GM23338 (cell line): Measurements from ENCODE around the gene SBK3. TPM values are rescaled to one million over a fixed set of nuclear protein-coding genes. Genes with fewer than 3 reads are reported as not detected.

Source experiments
- ATAC-seq: fragments of 200-7000 bp; cut with Tn5 transposase; 3 replicates; pipeline ENCODE4 v1.9.1; 2020
- DNase-seq: peaks from one replicate; pipeline ENCODE4 v3.0.0-alpha.2; 2015; ENCODE audit warnings: low spot score
- H2AFZ ChIP-seq: fragments of 200-600 bp; sonication (generic); 2 replicates; pipeline ENCODE4 v1.8.0; 2016; ENCODE audit warnings: antibody characterized with exemption, mild to moderate bottlenecking, moderate library complexity
- H3F3A ChIP-seq: fragments of 200-600 bp; sonication (generic); replicated peaks from 2 replicates; pipeline ENCODE4 v1.8.0; 2017; ENCODE audit warnings: antibody characterized with exemption, mixed run types, low read depth
- H3K27ac ChIP-seq: fragments of 200-600 bp; sonication (generic); 2 replicates; pipeline ENCODE4 v1.6.1; 2016; ENCODE audit warnings: low read depth
- H3K27me3 ChIP-seq: fragments of 200-600 bp; sonication (generic); 2 replicates; pipeline ENCODE4 v1.8.0; 2016; ENCODE audit warnings: mild to moderate bottlenecking, mixed run types, moderate library complexity; ENCODE audit not compliant: insufficient read depth
- H3K36me3 ChIP-seq: fragments of 200-600 bp; sonication (generic); 2 replicates; pipeline ENCODE4 v1.8.0; 2016; ENCODE audit warnings: mild to moderate bottlenecking; ENCODE audit not compliant: insufficient read depth
- H3K4me1 ChIP-seq: fragments of 200-600 bp; sonication (generic); 2 replicates; pipeline ENCODE4 v1.8.0; 2016; ENCODE audit warnings: mild to moderate bottlenecking, moderate library complexity; ENCODE audit not compliant: insufficient read depth
- H3K4me2 ChIP-seq: fragments of 200-600 bp; sonication (generic); 2 replicates; pipeline ENCODE4 v1.7.1; 2017; ENCODE audit warnings: mixed run types
- H3K4me3 ChIP-seq: fragments of 200-600 bp; sonication (generic); 2 replicates; pipeline ENCODE4 v1.6.1; 2016; ENCODE audit warnings: mixed run types
- H3K79me2 ChIP-seq: fragments of 200-600 bp; sonication (generic); replicated peaks from 2 replicates; pipeline ENCODE4 v1.8.0; 2017; ENCODE audit warnings: mild to moderate bottlenecking; ENCODE audit not compliant: insufficient read depth
- H3K9me2 ChIP-seq: fragments of 200-600 bp; sonication (generic); 2 replicates; pipeline ENCODE4 v1.8.0; 2017; ENCODE audit not compliant: insufficient read depth
- H4K20me1 ChIP-seq: fragments of 200-600 bp; sonication (generic); replicated peaks from 2 replicates; pipeline ENCODE4 v1.8.0; 2017; ENCODE audit warnings: mild to moderate bottlenecking; ENCODE audit not compliant: insufficient read depth
- H3K27ac Mint-ChIP-seq: 2 replicates; pipeline ENCODE4 v1.8.0; 2020; ENCODE audit warnings: inconsistent platforms, mild to moderate bottlenecking, moderate library complexity, mixed read lengths
- H3K27me3 Mint-ChIP-seq: 3 replicates; pipeline ENCODE4 v1.8.0; 2022; ENCODE audit warnings: low read depth, mild to moderate bottlenecking, moderate library complexity, mixed read lengths, inconsistent platforms; ENCODE audit not compliant: insufficient read depth, poor library complexity
- H3K36me3 Mint-ChIP-seq: 3 replicates; pipeline ENCODE4 v1.8.0; 2021; ENCODE audit warnings: low read depth, mild to moderate bottlenecking, inconsistent platforms, moderate library complexity, mixed read lengths
- H3K4me1 Mint-ChIP-seq: 3 replicates; pipeline ENCODE4 v1.8.0; 2020; ENCODE audit warnings: mild to moderate bottlenecking, inconsistent platforms, mixed read lengths
- H3K4me3 Mint-ChIP-seq: 3 replicates; pipeline ENCODE4 v1.8.0; 2021; ENCODE audit warnings: moderate library complexity, mild to moderate bottlenecking, inconsistent platforms, mixed read lengths
- H3K9me3 Mint-ChIP-seq: 3 replicates; pipeline ENCODE4 v1.8.0; 2020; ENCODE audit warnings: moderate library complexity, mild to moderate bottlenecking, inconsistent platforms, mixed read lengths
- EZH2 ChIP-seq: fragments of 200-600 bp; sonication (generic); IDR thresholded peaks from one replicate; pipeline ENCODE4 v1.8.0; 2017; ENCODE audit warnings: antibody characterized with exemption, mild to moderate bottlenecking, low read depth; ENCODE audit not compliant: unreplicated experiment
- JUNB ChIP-seq: IDR thresholded peaks from one replicate; pipeline ENCODE4 v1.6.1; 2016; ENCODE audit warnings: antibody characterized with exemption; ENCODE audit not compliant: unreplicated experiment
- POLR2AphosphoS5 ChIP-seq: IDR thresholded peaks from 2 replicates; pipeline ENCODE4 v1.6.1; 2016; ENCODE audit warnings: antibody characterized with exemption, low read depth
- polyA plus RNA-seq: library from polyadenylated mRNA; unstranded; fragments of >200 nt; fragmentation: Nextera tagmentation; extraction: Ambion mirVana; gene quantifications from 2 replicates; pipeline ENCODE4 v1.2.1, GENCODE V29; 2016
- total RNA-seq: library from RNA; depleted of rRNA; stranded (reverse); fragments of >200 nt; shearing (Covaris generic); gene quantifications from 2 replicates; pipeline ENCODE4 v1.2.3, GENCODE V29; 2014
- TF ChIP-seq, protein P1 (sequence below): IDR thresholded peaks from 2 replicates; pipeline ENCODE4 v1.6.1; 2016; ENCODE audit warnings: antibody characterized with exemption
- TF ChIP-seq, protein P2 (sequence below): IDR thresholded peaks from one replicate; pipeline ENCODE4 v1.6.1; 2018; ENCODE audit warnings: antibody characterized with exemption; ENCODE audit not compliant: unreplicated experiment
- TF ChIP-seq, protein P3 (sequence below), 2 experiments: fragments of 200-600 bp in 1 of 2; sonication (generic) in 1 of 2; conservative IDR thresholded peaks; 2 replicates each; pipeline versions ENCODE4 v1.5.1 to v1.6.1; 2016 to 2017; ENCODE audit warnings: antibody characterized with exemption in 2 of 2, low read depth in 2 of 2, mild to moderate bottlenecking in 2 of 2, moderate library complexity in 1 of 2

Gene SBK3
- total and polyA plus RNA-seq, 2 experiments from 2014 or later: 0.27 to 0.94 TPM

DNA sequence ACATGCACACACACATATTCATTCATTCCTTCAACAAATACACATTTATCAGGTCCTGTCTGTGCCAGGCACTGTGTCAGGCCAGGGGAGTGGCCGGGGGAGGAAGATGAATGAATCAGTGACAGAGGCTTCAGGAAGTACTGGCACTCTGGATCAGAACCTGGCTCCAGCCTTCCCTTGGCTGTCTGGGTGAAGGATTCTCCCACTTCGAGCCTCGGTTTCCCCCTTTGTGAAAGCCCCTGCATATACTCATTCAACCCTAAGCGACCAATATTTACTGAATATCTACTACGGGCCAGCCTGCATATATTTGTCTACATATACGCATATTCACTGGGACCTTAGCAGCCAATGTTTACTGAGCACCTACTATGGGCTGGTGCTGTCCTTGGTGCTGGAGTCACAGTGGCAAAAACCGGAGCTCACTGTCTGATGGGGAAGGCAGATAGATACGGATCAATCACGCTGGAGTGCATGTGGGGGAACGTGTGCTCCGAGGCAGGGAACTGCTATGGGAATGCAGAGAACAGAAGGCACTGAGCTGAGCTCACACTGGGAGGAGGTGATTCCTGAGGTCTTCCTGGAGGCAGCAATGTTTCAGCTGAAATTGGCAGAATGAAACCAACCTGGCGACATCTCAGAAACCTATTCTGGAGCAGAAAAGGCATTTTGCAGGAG is 35.9 kb upstream of the SBK3 start:
- no peak overlapping the region for H2AFZ ChIP-seq
- 0 out of 2 replicates have a peak overlapping the region, but pooled peaks have one; percentile 56 for H3K27ac ChIP-seq

DNA sequence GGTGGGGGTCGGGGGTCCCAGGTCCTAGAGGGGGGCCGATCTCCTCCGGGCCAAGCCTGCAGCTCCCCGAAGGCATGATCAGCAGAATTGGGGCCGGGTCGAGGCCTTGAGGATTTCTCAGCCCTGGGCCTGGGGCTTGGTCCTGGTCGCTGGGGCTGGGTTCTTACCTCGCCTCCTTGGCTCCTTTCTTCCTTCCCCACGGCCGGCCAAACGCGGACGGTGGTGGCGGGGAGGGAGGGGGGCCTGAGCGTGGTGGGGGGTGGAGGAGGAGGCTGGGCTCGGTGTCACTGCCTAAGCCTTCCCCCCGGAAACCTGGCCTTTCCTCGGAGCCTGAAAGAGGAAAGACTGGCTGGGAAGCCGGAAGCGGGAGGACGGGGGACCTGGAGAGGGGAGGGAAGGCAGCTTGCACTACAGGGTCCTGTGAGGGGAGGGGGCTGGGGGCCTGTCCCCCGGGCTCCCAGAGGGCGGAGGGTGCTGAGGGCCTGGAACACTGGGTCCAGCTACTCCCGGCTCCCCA is 35.3 kb upstream of the SBK3 start, which contains the start of gene ZNF579:
TSS of gene ZNF579 (minus strand) at position 221 of the 517 bp plus-strand sequence. CDS start 1,209 bp downstream, outside the sequence.
- no peaks in the 10 kb centered on the region; the same call in 2 of the 3 replicates for H3K9me3 Mint-ChIP-seq
- H3K9me2 ChIP-seq: no peaks in the 10 kb centered on the region
- ATAC-seq: peak; percentile 76
- H3K36me3 Mint-ChIP-seq: peaks cover 25% of the 10 kb centered on the region
- H3K27ac ChIP-seq: peak within 1 kb of the TSS; percentile 56; the same call in 1 of the 2 replicates
- H3K36me3 ChIP-seq: no peaks in the 10 kb centered on the region; the same call in none of the 2 replicates
- H3K4me3 Mint-ChIP-seq: peak within 1 kb of the TSS; percentile 87
- H3K27ac Mint-ChIP-seq: peak within 1 kb of the TSS; percentile 74
- peaks cover 13% of the 10 kb centered on the region; the same call in 1 of the 2 replicates for H3K79me2 ChIP-seq
- peak within 1 kb of the TSS; percentile 93 for H3K4me3 ChIP-seq
- H3K27me3 Mint-ChIP-seq: peaks cover 18% of the 10 kb centered on the region
- H2AFZ ChIP-seq: no peak within 1 kb of the TSS
- H3K4me1 ChIP-seq: peaks cover 6% of the 10 kb centered on the region
- DNase-seq: peak; percentile 95
- H4K20me1 ChIP-seq: no peaks in the 10 kb centered on the region
- H3K4me1 Mint-ChIP-seq: peaks cover 13% of the 10 kb centered on the region
- no peaks in the 10 kb centered on the region for H3K27me3 ChIP-seq
- peak within 1 kb of the TSS; percentile 89 for H3K4me2 ChIP-seq
- H3F3A ChIP-seq: peaks cover 17% of the 10 kb centered on the region
- TF ChIP-seq, protein P1, sequence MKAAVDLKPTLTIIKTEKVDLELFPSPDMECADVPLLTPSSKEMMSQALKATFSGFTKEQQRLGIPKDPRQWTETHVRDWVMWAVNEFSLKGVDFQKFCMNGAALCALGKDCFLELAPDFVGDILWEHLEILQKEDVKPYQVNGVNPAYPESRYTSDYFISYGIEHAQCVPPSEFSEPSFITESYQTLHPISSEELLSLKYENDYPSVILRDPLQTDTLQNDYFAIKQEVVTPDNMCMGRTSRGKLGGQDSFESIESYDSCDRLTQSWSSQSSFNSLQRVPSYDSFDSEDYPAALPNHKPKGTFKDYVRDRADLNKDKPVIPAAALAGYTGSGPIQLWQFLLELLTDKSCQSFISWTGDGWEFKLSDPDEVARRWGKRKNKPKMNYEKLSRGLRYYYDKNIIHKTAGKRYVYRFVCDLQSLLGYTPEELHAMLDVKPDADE: peak; percentile 71; the same call in 1 of the 2 replicates
- TF ChIP-seq POLR2AphosphoS5: peak; percentile 50; the same call in 1 of the 2 replicates
- TF ChIP-seq, protein P2, sequence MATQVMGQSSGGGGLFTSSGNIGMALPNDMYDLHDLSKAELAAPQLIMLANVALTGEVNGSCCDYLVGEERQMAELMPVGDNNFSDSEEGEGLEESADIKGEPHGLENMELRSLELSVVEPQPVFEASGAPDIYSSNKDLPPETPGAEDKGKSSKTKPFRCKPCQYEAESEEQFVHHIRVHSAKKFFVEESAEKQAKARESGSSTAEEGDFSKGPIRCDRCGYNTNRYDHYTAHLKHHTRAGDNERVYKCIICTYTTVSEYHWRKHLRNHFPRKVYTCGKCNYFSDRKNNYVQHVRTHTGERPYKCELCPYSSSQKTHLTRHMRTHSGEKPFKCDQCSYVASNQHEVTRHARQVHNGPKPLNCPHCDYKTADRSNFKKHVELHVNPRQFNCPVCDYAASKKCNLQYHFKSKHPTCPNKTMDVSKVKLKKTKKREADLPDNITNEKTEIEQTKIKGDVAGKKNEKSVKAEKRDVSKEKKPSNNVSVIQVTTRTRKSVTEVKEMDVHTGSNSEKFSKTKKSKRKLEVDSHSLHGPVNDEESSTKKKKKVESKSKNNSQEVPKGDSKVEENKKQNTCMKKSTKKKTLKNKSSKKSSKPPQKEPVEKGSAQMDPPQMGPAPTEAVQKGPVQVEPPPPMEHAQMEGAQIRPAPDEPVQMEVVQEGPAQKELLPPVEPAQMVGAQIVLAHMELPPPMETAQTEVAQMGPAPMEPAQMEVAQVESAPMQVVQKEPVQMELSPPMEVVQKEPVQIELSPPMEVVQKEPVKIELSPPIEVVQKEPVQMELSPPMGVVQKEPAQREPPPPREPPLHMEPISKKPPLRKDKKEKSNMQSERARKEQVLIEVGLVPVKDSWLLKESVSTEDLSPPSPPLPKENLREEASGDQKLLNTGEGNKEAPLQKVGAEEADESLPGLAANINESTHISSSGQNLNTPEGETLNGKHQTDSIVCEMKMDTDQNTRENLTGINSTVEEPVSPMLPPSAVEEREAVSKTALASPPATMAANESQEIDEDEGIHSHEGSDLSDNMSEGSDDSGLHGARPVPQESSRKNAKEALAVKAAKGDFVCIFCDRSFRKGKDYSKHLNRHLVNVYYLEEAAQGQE: peak; percentile 60
- TF ChIP-seq JUNB: no peak

More for the DNA sequence above, 35.9 kb upstream of the SBK3 start:
- Histone ChIP-seq H3K27me3 (peaks cover 3% of the 10 kb centered on the region; the same call in 1 of the 2 replicates), H3K79me2 (peaks cover 13% of the 10 kb centered on the region; the same call in 1 of the 2 replicates), H3K9me2 (no peaks in the 10 kb centered on the region), H4K20me1 (no peaks in the 10 kb centered on the region), H3K4me3 (peak overlapping the region; percentile 93), H3F3A (peaks cover 17% of the 10 kb centered on the region), H3K36me3 (no peaks in the 10 kb centered on the region; the same call in none of the 2 replicates), H3K4me2 (peak overlapping the region; percentile 89), H3K4me1 (peaks cover 8% of the 10 kb centered on the region)
- Mint-ChIP-seq H3K27me3 (peaks cover 21% of the 10 kb centered on the region), H3K27ac (peak overlapping the region; percentile 15; the same call in 1 of the 2 replicates), H3K4me3 (peak overlapping the region; percentile 87), H3K36me3 (peaks cover 20% of the 10 kb centered on the region), H3K4me1 (peaks cover 18% of the 10 kb centered on the region), H3K9me3 (no peaks in the 10 kb centered on the region; the same call in 2 of the 3 replicates)
- DNase-seq (peak; percentile 77), ATAC-seq (peak; percentile 16)
- TF ChIP-seq, protein P2: peak; percentile 98
- TF ChIP-seq, protein P3, sequence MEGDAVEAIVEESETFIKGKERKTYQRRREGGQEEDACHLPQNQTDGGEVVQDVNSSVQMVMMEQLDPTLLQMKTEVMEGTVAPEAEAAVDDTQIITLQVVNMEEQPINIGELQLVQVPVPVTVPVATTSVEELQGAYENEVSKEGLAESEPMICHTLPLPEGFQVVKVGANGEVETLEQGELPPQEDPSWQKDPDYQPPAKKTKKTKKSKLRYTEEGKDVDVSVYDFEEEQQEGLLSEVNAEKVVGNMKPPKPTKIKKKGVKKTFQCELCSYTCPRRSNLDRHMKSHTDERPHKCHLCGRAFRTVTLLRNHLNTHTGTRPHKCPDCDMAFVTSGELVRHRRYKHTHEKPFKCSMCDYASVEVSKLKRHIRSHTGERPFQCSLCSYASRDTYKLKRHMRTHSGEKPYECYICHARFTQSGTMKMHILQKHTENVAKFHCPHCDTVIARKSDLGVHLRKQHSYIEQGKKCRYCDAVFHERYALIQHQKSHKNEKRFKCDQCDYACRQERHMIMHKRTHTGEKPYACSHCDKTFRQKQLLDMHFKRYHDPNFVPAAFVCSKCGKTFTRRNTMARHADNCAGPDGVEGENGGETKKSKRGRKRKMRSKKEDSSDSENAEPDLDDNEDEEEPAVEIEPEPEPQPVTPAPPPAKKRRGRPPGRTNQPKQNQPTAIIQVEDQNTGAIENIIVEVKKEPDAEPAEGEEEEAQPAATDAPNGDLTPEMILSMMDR (conservative IDR thresholded peaks at IDR 0.05; ENCODE audit: low read depth in 2 of 2): no peak
- TF ChIP-seq EZH2: no peak
